ENCODE results near the gene FNIP2.

GRCh38 chr4:158850371-158850770, 81.5 kb downstream of the FNIP2 start:
- no peak for TF ChIP-seq EZH2 (IDR thresholded peaks at IDR 0.05; ENCODE audit: low read length, missing control alignments)
- no peak for TF ChIP-seq CTCF (conservative IDR thresholded peaks at IDR 0.05 in 1 of 2, IDR thresholded peaks at IDR 0.05 in 1 of 2; ENCODE audit: low read depth in 1 of 2, low read length in 2 of 2)
